ENCODE measurements around the gene LMX1B. TPM values are rescaled to one million over a fixed set of nuclear protein-coding genes. Genes with fewer than 3 reads are reported as not detected.

Gene LMX1B
- total and polyA plus RNA-seq, 2 donors (not counting 3 experiments of a cell fraction or from before 2014, with no cell fraction given) = not detected

DNA sequence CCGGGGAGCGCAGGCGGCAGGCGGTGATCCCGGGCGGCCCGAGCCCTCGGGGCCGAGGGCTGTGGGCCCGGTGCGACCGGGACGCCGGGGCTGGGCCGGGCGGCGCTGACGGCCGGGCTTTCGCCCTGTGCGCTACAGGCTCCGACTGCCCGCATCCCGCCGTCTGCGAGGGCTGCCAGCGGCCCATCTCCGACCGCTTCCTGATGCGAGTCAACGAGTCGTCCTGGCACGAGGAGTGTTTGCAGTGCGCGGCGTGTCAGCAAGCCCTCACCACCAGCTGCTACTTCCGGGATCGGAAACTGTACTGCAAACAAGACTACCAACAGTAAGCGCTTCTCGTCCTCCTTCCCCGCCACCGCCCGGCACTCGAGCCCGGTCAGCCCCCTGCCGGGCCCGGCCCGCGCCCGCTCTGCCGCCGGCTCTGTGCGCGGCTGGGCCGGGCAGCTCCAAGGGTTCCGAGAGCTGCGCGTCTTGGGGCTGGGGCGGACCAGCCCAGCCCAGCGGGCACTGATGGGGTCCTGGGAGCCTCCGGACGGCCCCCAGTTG, 1.6 kb downstream of the LMX1B start:
- no peak overlapping the region for H3K4me3 ChIP-seq (replicated peaks in 1 of 3; ENCODE audit: insufficient read depth in 1 of 3, low read depth in 1 of 3, low read length in 3 of 3)
- DNase-seq (ENCODE audit: low read depth, low spot score) = no peak
- ChIA-PET CTCF (interaction anchor here (1.2 kb wide), 1 partner anchor 75 kb away, joined by 3 read pairs; no protein-coding TSS in a partner anchor), POLR2A (no interaction called here)
- H3K79me2 ChIP-seq (ENCODE audit: control insufficient read depth, insufficient read depth, low read length) = no peaks in the 10 kb centered on the region
- no peak overlapping the region for H3K9ac ChIP-seq (replicated peaks; ENCODE audit: extremely low read depth, insufficient read depth, low read length)
- H3K4me1 ChIP-seq (ENCODE audit: control insufficient read depth, extremely low read depth, insufficient read depth, low read length) = no peaks in the 10 kb centered on the region
- H3K27ac ChIP-seq (ENCODE audit: insufficient read depth, low read depth, low read length) = no peak overlapping the region
- dilution Hi-C loops (cut with MboI; ENCODE audit: extremely low pct_ligation_motif_present, low sequenced_read_pairs) (no loop called here), intact Hi-C loops (cut with micrococcal nuclease) (loop anchor here (10.0 kb wide), 1 partner anchor 49 kb away; no protein-coding TSS in a partner anchor)
- H3K9me1 ChIP-seq (replicated peaks; ENCODE audit: control insufficient read depth, extremely low read depth, insufficient read depth, low read length) = no peaks in the 10 kb centered on the region
- peak; percentile 48 for FAIRE-seq
- BruUV-seq (replicated peaks) = no TSS peak
- peaks cover 80 to 87% of the 10 kb centered on the region in 2 experiments for H3K27me3 ChIP-seq (ENCODE audit: control insufficient read depth in 2 of 2, insufficient read depth in 2 of 2, low read length in 2 of 2)
- H3K9me3 ChIP-seq (replicated peaks; ENCODE audit: control insufficient read depth, insufficient read depth, low read length) = no peaks in the 10 kb centered on the region
- H2AFZ ChIP-seq (ENCODE audit: low read depth, low read length) = no peak overlapping the region
- no peaks in the 10 kb centered on the region for H4K20me1 ChIP-seq (replicated peaks; ENCODE audit: control insufficient read depth, extremely low read depth, insufficient read depth, low read length)
- no peak overlapping the region for H3K4me2 ChIP-seq (ENCODE audit: insufficient read depth, low read length)
- no peaks in the 10 kb centered on the region for H3K36me3 ChIP-seq (ENCODE audit: control insufficient read depth in 2 of 2, extremely low read depth in 1 of 2, insufficient read depth in 2 of 2, low read length in 2 of 2)
- TF ChIP-seq EZH2 (IDR thresholded peaks at IDR 0.05; ENCODE audit: borderline replicate concordance, low read depth, low read length, severe bottlenecking) (peak; percentile 4), MYC (IDR thresholded peaks at IDR 0.05; ENCODE audit: low read depth, low read length) (no peak)

DNA sequence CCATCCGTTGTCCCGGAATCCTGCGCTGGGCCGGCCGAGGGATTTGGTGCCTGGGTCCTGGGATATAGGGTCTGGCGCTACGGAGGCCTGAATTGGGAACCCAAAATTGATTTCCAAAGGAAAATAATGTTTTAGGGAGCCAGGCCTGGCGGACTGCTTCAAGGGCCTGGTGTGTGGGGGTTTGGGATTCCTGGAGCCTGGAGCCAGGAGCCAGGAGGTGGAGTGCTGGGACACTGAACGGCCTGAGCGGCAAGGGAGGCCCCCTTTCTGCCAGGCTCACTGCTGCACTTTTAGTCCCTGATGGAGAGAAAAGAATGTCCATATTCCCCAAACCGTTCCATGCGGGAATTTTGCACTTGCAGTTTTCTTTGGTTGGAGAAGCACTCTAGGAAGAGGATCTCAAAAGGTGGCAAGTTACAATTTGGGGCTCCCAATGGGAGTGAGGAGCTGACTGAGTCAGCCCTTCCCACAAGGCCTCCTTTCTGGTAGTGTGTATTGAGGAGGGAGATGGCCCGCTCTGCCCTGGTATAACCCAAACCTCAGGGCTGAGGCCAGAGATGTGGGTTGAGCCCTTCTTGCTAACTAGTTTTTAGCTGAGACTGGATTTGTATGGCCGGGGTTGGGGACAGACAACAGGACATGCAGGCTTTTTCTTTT, 2.2 kb downstream of the LMX1B start:
- H3K4me2 ChIP-seq (ENCODE audit: insufficient read depth, low read length) = no peak overlapping the region
- FAIRE-seq (no peak), DNase-seq (ENCODE audit: low read depth, low spot score) (no peak)
- H3K27ac ChIP-seq (ENCODE audit: insufficient read depth, low read depth, low read length) = no peak overlapping the region
- H3K36me3 ChIP-seq (ENCODE audit: control insufficient read depth in 2 of 2, extremely low read depth in 1 of 2, insufficient read depth in 2 of 2, low read length in 2 of 2) = no peaks in the 10 kb centered on the region
- ChIA-PET CTCF (interaction anchor here (1.1 to 2.1 kb wide), 4 partner anchors 57 to 166 kb away, joined by 3 to 10 read pairs (median 4); no protein-coding TSS in a partner anchor), POLR2A (no interaction called here)
- intact Hi-C loops (cut with micrococcal nuclease) (loop anchor here (10.0 kb wide), 1 partner anchor 49 kb away; no protein-coding TSS in a partner anchor), dilution Hi-C loops (cut with MboI; ENCODE audit: extremely low pct_ligation_motif_present, low sequenced_read_pairs) (no loop called here)
- H3K27me3 ChIP-seq (ENCODE audit: control insufficient read depth in 2 of 2, insufficient read depth in 2 of 2, low read length in 2 of 2) = peaks cover 79 to 87% of the 10 kb centered on the region in 2 experiments
- TF ChIP-seq MYC (IDR thresholded peaks at IDR 0.05; ENCODE audit: low read depth, low read length) (no peak), JUN (IDR thresholded peaks at IDR 0.05; ENCODE audit: borderline replicate concordance, insufficient read depth, insufficient read length, low read depth) (no peak), GATA2 (IDR thresholded peaks at IDR 0.05; ENCODE audit: insufficient read depth, insufficient read length, low read depth, low read length) (no peak), POLR2A (IDR thresholded peaks at IDR 0.05; ENCODE audit: low read depth, low read length) (no peak), POLR2AphosphoS5 (IDR thresholded peaks at IDR 0.05; ENCODE audit: insufficient read depth, low read depth, low read length) (no peak), FOS (IDR thresholded peaks at IDR 0.05; ENCODE audit: borderline replicate concordance, insufficient read depth, low read length) (no peak), EZH2 (IDR thresholded peaks at IDR 0.05; ENCODE audit: borderline replicate concordance, low read depth, low read length, severe bottlenecking) (peak; percentile 2)
- TF ChIP-seq, protein P1, sequence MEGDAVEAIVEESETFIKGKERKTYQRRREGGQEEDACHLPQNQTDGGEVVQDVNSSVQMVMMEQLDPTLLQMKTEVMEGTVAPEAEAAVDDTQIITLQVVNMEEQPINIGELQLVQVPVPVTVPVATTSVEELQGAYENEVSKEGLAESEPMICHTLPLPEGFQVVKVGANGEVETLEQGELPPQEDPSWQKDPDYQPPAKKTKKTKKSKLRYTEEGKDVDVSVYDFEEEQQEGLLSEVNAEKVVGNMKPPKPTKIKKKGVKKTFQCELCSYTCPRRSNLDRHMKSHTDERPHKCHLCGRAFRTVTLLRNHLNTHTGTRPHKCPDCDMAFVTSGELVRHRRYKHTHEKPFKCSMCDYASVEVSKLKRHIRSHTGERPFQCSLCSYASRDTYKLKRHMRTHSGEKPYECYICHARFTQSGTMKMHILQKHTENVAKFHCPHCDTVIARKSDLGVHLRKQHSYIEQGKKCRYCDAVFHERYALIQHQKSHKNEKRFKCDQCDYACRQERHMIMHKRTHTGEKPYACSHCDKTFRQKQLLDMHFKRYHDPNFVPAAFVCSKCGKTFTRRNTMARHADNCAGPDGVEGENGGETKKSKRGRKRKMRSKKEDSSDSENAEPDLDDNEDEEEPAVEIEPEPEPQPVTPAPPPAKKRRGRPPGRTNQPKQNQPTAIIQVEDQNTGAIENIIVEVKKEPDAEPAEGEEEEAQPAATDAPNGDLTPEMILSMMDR (IDR thresholded peaks at IDR 0.05; ENCODE audit: extremely low read depth in 1 of 2, insufficient read depth in 1 of 2, low read depth in 1 of 2, low read length in 2 of 2) = no peak
- no peaks in the 10 kb centered on the region for H3K9me3 ChIP-seq (replicated peaks; ENCODE audit: control insufficient read depth, insufficient read depth, low read length)
- H3K9me1 ChIP-seq (replicated peaks; ENCODE audit: control insufficient read depth, extremely low read depth, insufficient read depth, low read length) = no peaks in the 10 kb centered on the region
- no peak overlapping the region for H2AFZ ChIP-seq (ENCODE audit: low read depth, low read length)
- no TSS peak for BruUV-seq (replicated peaks)
- no peak overlapping the region for H3K9ac ChIP-seq (replicated peaks; ENCODE audit: extremely low read depth, insufficient read depth, low read length)
- H3K4me3 ChIP-seq (replicated peaks in 1 of 3; ENCODE audit: insufficient read depth in 1 of 3, low read depth in 1 of 3, low read length in 3 of 3) = no peak overlapping the region
- H4K20me1 ChIP-seq (replicated peaks; ENCODE audit: control insufficient read depth, extremely low read depth, insufficient read depth, low read length) = no peaks in the 10 kb centered on the region
- H3K79me2 ChIP-seq (ENCODE audit: control insufficient read depth, insufficient read depth, low read length) = no peaks in the 10 kb centered on the region
- H3K4me1 ChIP-seq (ENCODE audit: control insufficient read depth, extremely low read depth, insufficient read depth, low read length) = no peaks in the 10 kb centered on the region

Data from endothelial cell of umbilical vein (primary cell).